Peyer's patch (tissue), 4 donors: Measurements from ENCODE around the gene MYMK.

Experiments used
- POLR2A ChIP-seq, 2 donors: fragments of 450-650 bp; IDR thresholded peaks; one replicate each; pipeline ENCODE4 v1.5.1; 2017; ENCODE audit warnings: antibody characterized with exemption in 2 of 2, mild to moderate bottlenecking in 2 of 2, moderate library complexity in 2 of 2
- TF ChIP-seq, protein P1 (sequence below), 6 experiments: fragments of 450-650 bp in 4 of 6; fragments of 200-600 bp in 2 of 6; sonication (generic) in 1 of 6; IDR thresholded peaks; one replicate each; pipeline ENCODE4 v1.5.1; 2017 to 2019; ENCODE audit warnings: antibody characterized with exemption in 6 of 6, mild to moderate bottlenecking in 3 of 6, moderate library complexity in 1 of 6

DNA sequence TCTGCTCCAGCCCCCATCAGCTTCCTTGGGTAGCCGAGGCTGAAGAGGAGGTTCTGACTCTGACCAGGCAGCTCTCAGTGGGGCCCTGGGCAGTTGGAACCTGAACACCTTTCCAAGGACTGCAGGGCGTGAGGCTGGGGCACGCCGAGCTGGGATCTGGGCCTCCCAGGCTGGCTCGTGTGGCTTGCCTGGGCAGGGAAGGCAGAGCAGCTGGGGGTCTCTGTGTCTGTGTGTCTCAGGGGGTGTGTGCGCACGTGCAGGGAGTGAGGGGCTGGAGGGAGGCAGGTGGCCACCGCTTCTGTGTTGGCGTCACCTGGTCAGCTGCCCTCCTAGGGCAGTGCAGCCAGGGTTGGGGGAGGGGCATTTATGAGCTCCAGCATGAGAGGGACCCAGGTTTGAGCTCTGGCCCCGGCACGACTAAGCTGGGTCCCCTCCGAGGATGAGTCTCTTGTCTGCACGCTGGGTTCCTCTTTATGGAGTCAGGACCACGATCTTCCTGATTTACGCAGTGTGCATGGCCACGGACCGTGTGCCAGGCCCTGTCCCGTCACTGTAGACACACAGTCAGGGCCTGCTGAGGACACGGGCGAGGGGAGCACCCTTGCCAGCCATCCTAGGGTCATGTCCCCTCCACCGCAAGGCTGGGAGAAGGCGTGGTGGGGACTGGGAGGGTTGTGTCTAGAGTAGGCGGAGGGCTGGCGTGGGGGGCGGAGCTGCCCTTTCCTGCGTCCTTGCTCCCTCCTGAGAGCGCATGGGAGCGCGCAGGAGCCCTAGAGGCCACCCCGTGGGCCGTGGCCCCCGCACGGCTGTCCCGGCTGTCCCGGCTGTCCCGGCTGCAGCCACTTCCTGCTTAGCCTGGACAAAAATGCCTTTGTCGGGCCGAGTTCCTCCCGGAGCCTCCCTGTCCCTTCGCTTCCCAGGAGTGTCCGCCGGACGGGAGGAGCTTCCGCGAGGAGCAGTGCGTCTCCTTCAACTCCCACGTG lies 14.4 kb upstream of the MYMK start:
- TF ChIP-seq, protein P1, sequence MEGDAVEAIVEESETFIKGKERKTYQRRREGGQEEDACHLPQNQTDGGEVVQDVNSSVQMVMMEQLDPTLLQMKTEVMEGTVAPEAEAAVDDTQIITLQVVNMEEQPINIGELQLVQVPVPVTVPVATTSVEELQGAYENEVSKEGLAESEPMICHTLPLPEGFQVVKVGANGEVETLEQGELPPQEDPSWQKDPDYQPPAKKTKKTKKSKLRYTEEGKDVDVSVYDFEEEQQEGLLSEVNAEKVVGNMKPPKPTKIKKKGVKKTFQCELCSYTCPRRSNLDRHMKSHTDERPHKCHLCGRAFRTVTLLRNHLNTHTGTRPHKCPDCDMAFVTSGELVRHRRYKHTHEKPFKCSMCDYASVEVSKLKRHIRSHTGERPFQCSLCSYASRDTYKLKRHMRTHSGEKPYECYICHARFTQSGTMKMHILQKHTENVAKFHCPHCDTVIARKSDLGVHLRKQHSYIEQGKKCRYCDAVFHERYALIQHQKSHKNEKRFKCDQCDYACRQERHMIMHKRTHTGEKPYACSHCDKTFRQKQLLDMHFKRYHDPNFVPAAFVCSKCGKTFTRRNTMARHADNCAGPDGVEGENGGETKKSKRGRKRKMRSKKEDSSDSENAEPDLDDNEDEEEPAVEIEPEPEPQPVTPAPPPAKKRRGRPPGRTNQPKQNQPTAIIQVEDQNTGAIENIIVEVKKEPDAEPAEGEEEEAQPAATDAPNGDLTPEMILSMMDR (IDR thresholded peaks at IDR 0.05) = no peak
- no peak for TF ChIP-seq POLR2A (IDR thresholded peaks at IDR 0.05)
